SU-DHL-6 (cell line): ENCODE measurements around the gene COQ8B.

Experiments used
- H2AFZ ChIP-seq: fragments of 200-600 bp; sonication (generic); 2 replicates; pipeline ENCODE4 v1.6.1; 2014; ENCODE audit warnings: low read depth, mild to moderate bottlenecking, moderate library complexity, mixed read lengths, antibody characterized with exemption, low read length; ENCODE audit not compliant: severe bottlenecking
- H3F3A ChIP-seq: fragments of 200-600 bp; shearing (Covaris generic); 2 replicates; pipeline ENCODE4 v1.6.0; 2016; ENCODE audit warnings: antibody characterized with exemption, mild to moderate bottlenecking; ENCODE audit not compliant: insufficient read depth
- H3K27ac ChIP-seq: fragments of 200-600 bp; sonication (generic); 2 replicates; pipeline ENCODE4 v1.5.1; 2016; ENCODE audit warnings: low read depth, mild to moderate bottlenecking, low read length, moderate library complexity, mixed read lengths
- H3K27me3 ChIP-seq: fragments of 200-600 bp; sonication (generic), shearing (Covaris generic); 2 replicates; pipeline ENCODE4 v1.6.0; 2014; ENCODE audit warnings: mild to moderate bottlenecking, low read length
- H3K36me3 ChIP-seq: fragments of 200-600 bp; sonication (generic); 2 replicates; pipeline ENCODE4 v1.6.1; 2014; ENCODE audit warnings: mild to moderate bottlenecking, low read length, mixed read lengths
- H3K4me2 ChIP-seq: fragments of 300-600, 200-600 bp; shearing (Covaris generic), sonication (generic); 2 replicates; pipeline ENCODE4 v1.6.0; 2014; ENCODE audit warnings: low read length, low read depth, mild to moderate bottlenecking; ENCODE audit not compliant: poor library complexity, severe bottlenecking
- H3K4me3 ChIP-seq: fragments of 200-600 bp; sonication (generic); 2 replicates; pipeline ENCODE4 v1.5.1; 2014; ENCODE audit warnings: antibody characterized with exemption, low read length, mild to moderate bottlenecking, mixed read lengths; ENCODE audit not compliant: insufficient read depth, poor library complexity, severe bottlenecking
- H3K79me2 ChIP-seq: fragments of 200-600 bp; sonication (generic); 2 replicates; pipeline ENCODE4 v1.6.1; 2014; ENCODE audit warnings: mild to moderate bottlenecking, low read length, moderate library complexity; ENCODE audit not compliant: insufficient read depth
- H3K9ac ChIP-seq: fragments of 200-600 bp; sonication (generic); 2 replicates; pipeline ENCODE4 v1.7.0; 2014; ENCODE audit warnings: mild to moderate bottlenecking, low read length
- H3K9me2 ChIP-seq: fragments of 200-600 bp; sonication (generic); replicated peaks from 2 replicates; pipeline ENCODE4 v1.6.1; 2014; ENCODE audit warnings: low read length; ENCODE audit not compliant: insufficient read depth
- H3K9me3 ChIP-seq: fragments of 200-600 bp; sonication (generic); 2 replicates; pipeline ENCODE4 v1.6.1; 2014; ENCODE audit warnings: low read length, mixed read lengths; ENCODE audit not compliant: insufficient read depth
- H4K20me1 ChIP-seq: fragments of 200-600 bp; sonication (generic); 2 replicates; pipeline ENCODE4 v1.6.1; 2014; ENCODE audit warnings: low read depth, mild to moderate bottlenecking, antibody characterized with exemption, low read length, moderate library complexity, mixed read lengths
- CTCF ChIP-seq: fragments of 200-600 bp; sonication (generic); IDR thresholded peaks from one replicate; pipeline ENCODE4 v1.5.1; 2017; ENCODE audit warnings: antibody characterized with exemption, mild to moderate bottlenecking, low read length, moderate library complexity; ENCODE audit not compliant: insufficient read depth, poor library complexity, severe bottlenecking
- EZH2phosphoT487 ChIP-seq: fragments of 200-600 bp; sonication (generic), shearing (Covaris generic); conservative IDR thresholded peaks from 2 replicates; pipeline ENCODE4 v1.6.1; 2018; ENCODE audit warnings: mild to moderate bottlenecking, antibody characterized with exemption, low read length, moderate library complexity, mixed read lengths

COQ8B gene

GRCh38 chr19:40684280-40684679 lies 32.4 kb downstream of the COQ8B start:
- Histone ChIP-seq H3K36me3 (no peaks in the 10 kb centered on the region), H3K79me2 (no peaks in the 10 kb centered on the region), H2AFZ (no peak overlapping the region), H3K9me3 (no peaks in the 10 kb centered on the region), H4K20me1 (no peaks in the 10 kb centered on the region), H3K4me2 (no peak overlapping the region), H3K27ac (no peak overlapping the region), H3F3A (no peaks in the 10 kb centered on the region), H3K9ac (no peak overlapping the region), H3K4me3 (no peak overlapping the region), H3K9me2 (no peaks in the 10 kb centered on the region), H3K27me3 (no peaks in the 10 kb centered on the region)
- TF ChIP-seq CTCF, result no peak
- TF ChIP-seq EZH2phosphoT487, result no peak

GRCh38 chr19:40683437-40683836 lies 33.2 kb downstream of the COQ8B start:
- H3K79me2 ChIP-seq, result no peaks in the 10 kb centered on the region
- H3K27me3 ChIP-seq, result no peaks in the 10 kb centered on the region
- no peak overlapping the region for H3K27ac ChIP-seq
- H3K9ac ChIP-seq, result no peak overlapping the region
- H3F3A ChIP-seq, result no peaks in the 10 kb centered on the region
- no peaks in the 10 kb centered on the region for H4K20me1 ChIP-seq
- no peaks in the 10 kb centered on the region for H3K36me3 ChIP-seq
- H3K9me3 ChIP-seq, result no peaks in the 10 kb centered on the region
- no peak overlapping the region for H2AFZ ChIP-seq
- TF ChIP-seq EZH2phosphoT487 (no peak), CTCF (no peak)
- H3K9me2 ChIP-seq, result no peaks in the 10 kb centered on the region
- no peak overlapping the region for H3K4me2 ChIP-seq
- H3K4me3 ChIP-seq, result no peak overlapping the region

- Histone ChIP-seq H3K27me3 (no peaks in the 10 kb centered on the region), H3K4me3 (no peak overlapping the region), H3K4me2 (no peak overlapping the region), H3K79me2 (no peaks in the 10 kb centered on the region), H3K36me3 (no peaks in the 10 kb centered on the region), H3K9me3 (no peaks in the 10 kb centered on the region), H3K9me2 (no peaks in the 10 kb centered on the region), H3F3A (no peaks in the 10 kb centered on the region), H3K9ac (no peak overlapping the region), H4K20me1 (no peaks in the 10 kb centered on the region), H3K27ac (no peak overlapping the region), H2AFZ (no peak overlapping the region)
- TF ChIP-seq EZH2phosphoT487, result no peak
- TF ChIP-seq CTCF, result no peak
These were observed 34.2 kb downstream of the COQ8B start for GRCh38 chr19:40682431-40682964.
